ENCODE data around the gene TMEM135. TPM values are rescaled to one million over a fixed set of nuclear protein-coding genes. Genes with fewer than 3 reads are reported as not detected.
A peak's percentile ranks its signal among the peaks of the same experiment; 100 is the strongest.
"Not testable (repeated sequence)": the region's sequence is repeated elsewhere in the genome, so short reads cannot be mapped to it uniquely, and the experiment has no call there.

TMEM135 gene
- total RNA-seq, 1 donor from 2014 or later = 43.9 TPM

- no peak for DNase-seq
Measured at GRCh38 chr11:87076874-87077429, 39.2 kb downstream of the TMEM135 start.

- no peak for DNase-seq
Measured at GRCh38 chr11:87081358-87081757, 43.6 kb downstream of the TMEM135 start.

- no peak for DNase-seq
Measured at GRCh38 chr11:87082590-87082989, 44.9 kb downstream of the TMEM135 start.

GRCh38 chr11:87083029-87083428, 45.3 kb downstream of the TMEM135 start:
- no peak for DNase-seq

- DNase-seq = no peak
Measured at GRCh38 chr11:87092159-87092558, 54.4 kb downstream of the TMEM135 start.

GRCh38 chr11:87092567-87092966, 54.8 kb downstream of the TMEM135 start:
- DNase-seq = no peak

- no peak for DNase-seq
Measured at GRCh38 chr11:87097582-87097981, 59.8 kb downstream of the TMEM135 start.

- no peak for DNase-seq
Measured at GRCh38 chr11:87101956-87102580, 64.3 kb downstream of the TMEM135 start.

GRCh38 chr11:87105826-87106225, 68.1 kb downstream of the TMEM135 start:
- not testable (repeated sequence) for DNase-seq

- DNase-seq = not testable (repeated sequence)
Measured at GRCh38 chr11:87107379-87107778, 69.6 kb downstream of the TMEM135 start.

- DNase-seq = no peak
Measured at GRCh38 chr11:87110443-87111131, 72.9 kb downstream of the TMEM135 start.

GRCh38 chr11:87114093-87114492, 76.4 kb downstream of the TMEM135 start:
- no peak for DNase-seq

GRCh38 chr11:87116185-87116584, 78.5 kb downstream of the TMEM135 start:
- DNase-seq = peak; percentile 8

GRCh38 chr11:87120937-87121336, 83.2 kb downstream of the TMEM135 start:
- no peak for DNase-seq

- DNase-seq = no peak
Measured at GRCh38 chr11:87122852-87123251, 85.1 kb downstream of the TMEM135 start.

- DNase-seq = no peak
Measured at GRCh38 chr11:87125257-87125656, 87.5 kb downstream of the TMEM135 start.

GRCh38 chr11:87127101-87127500, 89.4 kb downstream of the TMEM135 start:
- no peak for DNase-seq

GRCh38 chr11:87128372-87128771, 90.6 kb downstream of the TMEM135 start:
- DNase-seq = no peak

GRCh38 chr11:87134524-87135106, 96.9 kb downstream of the TMEM135 start:
- DNase-seq = no peak

- DNase-seq = peak; percentile 34
Measured at GRCh38 chr11:87136236-87136635, 98.5 kb downstream of the TMEM135 start.

GRCh38 chr11:87137711-87138110, 100.0 kb downstream of the TMEM135 start:
- peak; percentile 61 for DNase-seq

GRCh38 chr11:87139475-87139874, 101.7 kb downstream of the TMEM135 start:
- no peak for DNase-seq

- DNase-seq = no peak
Measured at GRCh38 chr11:87141322-87141721, 103.6 kb downstream of the TMEM135 start.
